DND-41 (cell line): Measurements from ENCODE around the gene DES.

ENCODE experiments used
- ATAC-seq: fragments of 200-7000 bp; cut with Tn5 transposase; 3 replicates; pipeline ENCODE4 v1.9.1; 2021; ENCODE audit warnings: low read depth; ENCODE audit not compliant: insufficient read depth
- DNase-seq: peaks from one replicate; pipeline ENCODE4 v3.0.0-alpha.2; 2020
- H2AFZ ChIP-seq: 2 replicates; pipeline ENCODE4 v1.6.0; 2012; ENCODE audit warnings: low read depth, low read length
- H3K27ac ChIP-seq: 2 replicates; pipeline ENCODE4 v1.5.1; 2012; ENCODE audit warnings: low read length, inconsistent platforms
- H3K27me3 ChIP-seq: fragments of 200-600 bp; sonication (generic); 2 replicates; pipeline ENCODE4 v1.6.0; 2012; ENCODE audit warnings: low read length, mild to moderate bottlenecking, inconsistent platforms; ENCODE audit not compliant: insufficient read depth, poor library complexity
- H3K36me3 ChIP-seq: 2 replicates; pipeline ENCODE4 v1.5.1; 2012; ENCODE audit warnings: low read length, inconsistent platforms; ENCODE audit not compliant: insufficient read depth
- H3K4me1 ChIP-seq: 2 replicates; pipeline ENCODE4 v1.5.1; 2012; ENCODE audit warnings: mild to moderate bottlenecking, low read length; ENCODE audit not compliant: insufficient read depth
- H3K4me2 ChIP-seq: 2 replicates; pipeline ENCODE4 v1.6.0; 2012; ENCODE audit warnings: mild to moderate bottlenecking, moderate library complexity, low read length, inconsistent platforms; ENCODE audit not compliant: insufficient read depth
- H3K4me3 ChIP-seq, 2 experiments: fragments of 200-600 bp in 1 of 2; shearing (Covaris generic) in 1 of 2; 2 replicates each; pipeline ENCODE4 v1.5.1; 2012 to 2016; ENCODE audit warnings: inconsistent platforms in 2 of 2, low read length in 2 of 2, mild to moderate bottlenecking in 2 of 2, low read depth in 1 of 2, moderate library complexity in 1 of 2
- H3K79me2 ChIP-seq: 2 replicates; pipeline ENCODE4 v1.6.0; 2012; ENCODE audit warnings: low read length, inconsistent platforms; ENCODE audit not compliant: insufficient read depth
- H3K9ac ChIP-seq: 2 replicates; pipeline ENCODE4 v1.6.0; 2012; ENCODE audit warnings: low read depth, mild to moderate bottlenecking, inconsistent platforms, low read length, moderate library complexity
- H3K9me3 ChIP-seq: 2 replicates; pipeline ENCODE4 v1.5.1; 2012; ENCODE audit warnings: low read length, moderate library complexity, mild to moderate bottlenecking, inconsistent platforms; ENCODE audit not compliant: insufficient read depth, severe bottlenecking
- H4K20me1 ChIP-seq: 2 replicates; pipeline ENCODE4 v1.6.0; 2012; ENCODE audit warnings: low read length; ENCODE audit not compliant: insufficient read depth
- EZH2 ChIP-seq: IDR thresholded peaks from 3 replicates; pipeline ENCODE4 v1.6.1; 2012; ENCODE audit warnings: borderline replicate concordance, low read depth, mild to moderate bottlenecking, moderate library complexity, low read length, inconsistent platforms; ENCODE audit not compliant: severe bottlenecking
- TF ChIP-seq, protein P1 (sequence below): IDR thresholded peaks from 2 replicates; pipeline ENCODE4 v1.5.1; 2012; ENCODE audit warnings: borderline replicate concordance, low read length, moderate library complexity, mild to moderate bottlenecking; ENCODE audit not compliant: poor library complexity, severe bottlenecking; ENCODE audit errors: extremely low read depth

Gene DES

GRCh38 chr2:219459460-219460311 lies 41.5 kb downstream of the DES start:
- ATAC-seq, result peak; percentile 71

GRCh38 chr2:219460424-219460926 lies 42.3 kb downstream of the DES start:
- Histone ChIP-seq H3K27ac (no peak overlapping the region), H3K79me2 (no peaks in the 10 kb centered on the region), H3K9ac (no peak overlapping the region), H3K4me3 (no peak overlapping the region), H3K9me3 (no peaks in the 10 kb centered on the region), H3K4me1 (no peaks in the 10 kb centered on the region), H3K4me2 (no peak overlapping the region), H4K20me1 (peaks cover 9% of the 10 kb centered on the region), H3K36me3 (no peaks in the 10 kb centered on the region), H2AFZ (no peak overlapping the region), H3K27me3 (no peaks in the 10 kb centered on the region)
- ATAC-seq, result no peak
- DNase-seq, result no peak
- TF ChIP-seq, protein P1, sequence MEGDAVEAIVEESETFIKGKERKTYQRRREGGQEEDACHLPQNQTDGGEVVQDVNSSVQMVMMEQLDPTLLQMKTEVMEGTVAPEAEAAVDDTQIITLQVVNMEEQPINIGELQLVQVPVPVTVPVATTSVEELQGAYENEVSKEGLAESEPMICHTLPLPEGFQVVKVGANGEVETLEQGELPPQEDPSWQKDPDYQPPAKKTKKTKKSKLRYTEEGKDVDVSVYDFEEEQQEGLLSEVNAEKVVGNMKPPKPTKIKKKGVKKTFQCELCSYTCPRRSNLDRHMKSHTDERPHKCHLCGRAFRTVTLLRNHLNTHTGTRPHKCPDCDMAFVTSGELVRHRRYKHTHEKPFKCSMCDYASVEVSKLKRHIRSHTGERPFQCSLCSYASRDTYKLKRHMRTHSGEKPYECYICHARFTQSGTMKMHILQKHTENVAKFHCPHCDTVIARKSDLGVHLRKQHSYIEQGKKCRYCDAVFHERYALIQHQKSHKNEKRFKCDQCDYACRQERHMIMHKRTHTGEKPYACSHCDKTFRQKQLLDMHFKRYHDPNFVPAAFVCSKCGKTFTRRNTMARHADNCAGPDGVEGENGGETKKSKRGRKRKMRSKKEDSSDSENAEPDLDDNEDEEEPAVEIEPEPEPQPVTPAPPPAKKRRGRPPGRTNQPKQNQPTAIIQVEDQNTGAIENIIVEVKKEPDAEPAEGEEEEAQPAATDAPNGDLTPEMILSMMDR, result no peak

More at GRCh38 chr2:219459460-219460311, 41.5 kb downstream of the DES start:
- H3K79me2 ChIP-seq, result no peaks in the 10 kb centered on the region
- no peak overlapping the region for H2AFZ ChIP-seq
- H3K27me3 ChIP-seq, result no peaks in the 10 kb centered on the region
- H3K9ac ChIP-seq, result no peak overlapping the region
- peaks cover 9% of the 10 kb centered on the region for H4K20me1 ChIP-seq
- no peak overlapping the region for H3K4me2 ChIP-seq
- no peak overlapping the region for H3K27ac ChIP-seq
- peak; percentile 44 for DNase-seq
- no peaks in the 10 kb centered on the region for H3K4me1 ChIP-seq
- TF ChIP-seq, protein P1, result peak; percentile 89
- TF ChIP-seq EZH2, result no peak
- H3K9me3 ChIP-seq, result no peaks in the 10 kb centered on the region
- H3K4me3 ChIP-seq, result no peak overlapping the region
- H3K36me3 ChIP-seq, result no peaks in the 10 kb centered on the region

GRCh38 chr2:219461047-219461514 lies 42.9 kb downstream of the DES start:
- DNase-seq (peak; percentile 14), ATAC-seq (no peak)
- peaks cover 9% of the 10 kb centered on the region for H4K20me1 ChIP-seq
- TF ChIP-seq EZH2, result no peak
- TF ChIP-seq, protein P1, result no peak
- no peaks in the 10 kb centered on the region for H3K36me3 ChIP-seq
- no peak overlapping the region for H3K4me2 ChIP-seq
- H2AFZ ChIP-seq, result no peak overlapping the region
- H3K9me3 ChIP-seq, result no peaks in the 10 kb centered on the region
- H3K4me1 ChIP-seq, result no peaks in the 10 kb centered on the region
- H3K27ac ChIP-seq, result no peak overlapping the region
- H3K9ac ChIP-seq, result no peak overlapping the region
- H3K4me3 ChIP-seq, result no peak overlapping the region
- H3K27me3 ChIP-seq, result no peaks in the 10 kb centered on the region
- H3K79me2 ChIP-seq, result no peaks in the 10 kb centered on the region
